SJSA1 (cell line): ENCODE results near the gene ZNF749. TPM values are rescaled to one million over a fixed set of nuclear protein-coding genes. Genes with fewer than 3 reads are reported as not detected.
"Not testable (repeated sequence)": the region's sequence is repeated elsewhere in the genome, so short reads cannot be mapped to it uniquely, and the experiment has no call there.

Experiments used
- DNase-seq, 2 experiments: peaks; one replicate each; pipeline ENCODE4 v3.0.0-alpha.2; 2015 to 2020; ENCODE audit warnings: low spot score in 2 of 2, low read depth in 1 of 2
- H3K27ac ChIP-seq: fragments of 250-450 bp; sonication (Bioruptor Pico); 2 replicates; pipeline ENCODE4 v1.5.1; 2020; ENCODE audit warnings: mild to moderate bottlenecking, moderate library complexity
- H3K27me3 ChIP-seq: fragments of 250-450 bp; sonication (Bioruptor Pico); replicated peaks from 2 replicates; pipeline ENCODE4 v1.5.1; 2020; ENCODE audit warnings: mild to moderate bottlenecking, moderate library complexity
- H3K36me3 ChIP-seq: fragments of 250-450 bp; sonication (Bioruptor Pico); 2 replicates; pipeline ENCODE4 v1.5.1; 2020; ENCODE audit warnings: mild to moderate bottlenecking
- H3K4me1 ChIP-seq: fragments of 250-450 bp; sonication (Bioruptor Pico); replicated peaks from 2 replicates; pipeline ENCODE4 v1.6.1; 2021; ENCODE audit warnings: mild to moderate bottlenecking
- H3K4me3 ChIP-seq: fragments of 250-450 bp; sonication (Bioruptor Pico); 2 replicates; pipeline ENCODE4 v1.5.1; 2020; ENCODE audit warnings: mild to moderate bottlenecking
- H3K9me3 ChIP-seq: fragments of 250-450 bp; sonication (Bioruptor Pico); replicated peaks from 2 replicates; pipeline ENCODE4 v1.5.1; 2020; ENCODE audit warnings: mild to moderate bottlenecking
- total RNA-seq: library from RNA; depleted of rRNA; stranded (reverse); fragments of >200 nt; shearing (Covaris generic); gene quantifications from 2 replicates; pipeline ENCODE4 v1.2.3, GENCODE V29; 2014

ZNF749 gene
- total RNA-seq, 1 experiment from 2014 or later, result 8.2 TPM

DNA sequence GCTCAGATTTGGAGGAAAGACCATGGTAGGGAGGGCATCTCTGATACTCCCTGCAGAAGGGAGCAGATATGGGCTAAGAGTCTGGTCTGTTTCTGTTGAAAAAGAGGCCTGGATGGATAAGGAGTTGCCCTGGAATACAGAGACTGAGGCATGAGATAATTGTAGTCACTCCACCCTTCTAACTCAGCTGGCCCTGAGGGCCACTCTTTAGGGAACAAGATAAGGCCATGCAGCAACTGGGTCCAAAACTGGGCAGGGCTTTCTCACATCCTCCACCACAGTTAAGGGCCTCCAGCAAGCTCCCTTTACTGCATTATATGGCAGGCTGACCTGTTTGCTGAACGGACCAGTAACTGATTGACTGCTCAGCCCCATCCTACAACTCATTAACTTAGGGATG is 1.3 kb downstream of the ZNF749 start:
- DNase-seq, result no peak
- peaks cover 5% of the 10 kb centered on the region for H3K9me3 ChIP-seq
- no peak overlapping the region for H3K4me3 ChIP-seq
- no peak overlapping the region for H3K27ac ChIP-seq
- H3K4me1 ChIP-seq, result peaks cover 8% of the 10 kb centered on the region; the same call in 1 of the 2 replicates
- peaks cover 25% of the 10 kb centered on the region for H3K36me3 ChIP-seq
- no peaks in the 10 kb centered on the region for H3K27me3 ChIP-seq

DNA sequence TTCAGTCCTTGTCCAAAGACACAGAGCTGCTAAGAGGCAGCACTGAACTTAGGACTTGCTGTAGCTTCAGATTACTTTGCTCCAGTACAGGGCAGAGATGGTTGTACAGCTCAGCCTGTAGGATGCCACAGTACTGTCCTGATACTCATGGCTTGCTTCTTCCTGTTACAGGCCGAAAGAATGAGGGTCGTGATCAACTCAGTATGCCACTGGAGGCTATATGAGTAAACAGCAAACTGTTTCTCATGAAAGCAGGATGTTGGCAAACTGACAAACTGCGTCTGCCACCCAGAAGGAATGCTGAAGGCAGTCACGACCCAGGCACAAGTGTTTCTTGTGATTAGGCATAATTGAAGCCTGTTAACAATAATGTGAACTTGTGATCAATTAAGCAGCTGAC is 2.8 kb downstream of the ZNF749 start:
- no peaks in the 10 kb centered on the region for H3K27me3 ChIP-seq
- no peak overlapping the region for H3K27ac ChIP-seq
- peaks cover 27% of the 10 kb centered on the region for H3K36me3 ChIP-seq
- H3K9me3 ChIP-seq, result peaks cover 15% of the 10 kb centered on the region
- peaks cover 8% of the 10 kb centered on the region; the same call in 1 of the 2 replicates for H3K4me1 ChIP-seq
- no peak for DNase-seq
- no peak overlapping the region for H3K4me3 ChIP-seq

DNA sequence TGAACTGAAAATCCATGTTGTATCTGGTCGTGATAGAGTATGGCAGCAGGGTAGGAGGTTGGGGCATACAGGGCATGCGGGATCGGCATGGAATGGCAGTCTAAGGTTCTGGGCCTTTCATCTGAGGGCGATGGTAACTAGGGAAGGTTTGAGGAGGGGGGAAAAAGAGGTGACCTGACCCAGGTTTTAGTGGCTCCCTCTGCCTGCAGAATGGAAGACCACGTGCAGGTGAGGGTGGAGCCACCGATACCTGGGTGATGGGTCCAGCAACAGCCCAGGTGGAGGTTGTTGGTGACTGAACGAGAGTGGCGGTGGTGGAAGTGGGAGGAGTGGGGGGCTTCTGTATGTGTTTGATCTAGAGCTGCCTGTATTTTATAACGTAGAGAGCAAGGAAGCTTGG is 3.8 kb downstream of the ZNF749 start:
- H3K27ac ChIP-seq, result no peak overlapping the region
- H3K27me3 ChIP-seq, result no peaks in the 10 kb centered on the region
- no peak overlapping the region for H3K4me3 ChIP-seq
- H3K9me3 ChIP-seq, result peaks cover 24% of the 10 kb centered on the region
- H3K4me1 ChIP-seq, result peaks cover 8% of the 10 kb centered on the region; the same call in 1 of the 2 replicates
- DNase-seq, result no peak
- H3K36me3 ChIP-seq, result peaks cover 37% of the 10 kb centered on the region

DNA sequence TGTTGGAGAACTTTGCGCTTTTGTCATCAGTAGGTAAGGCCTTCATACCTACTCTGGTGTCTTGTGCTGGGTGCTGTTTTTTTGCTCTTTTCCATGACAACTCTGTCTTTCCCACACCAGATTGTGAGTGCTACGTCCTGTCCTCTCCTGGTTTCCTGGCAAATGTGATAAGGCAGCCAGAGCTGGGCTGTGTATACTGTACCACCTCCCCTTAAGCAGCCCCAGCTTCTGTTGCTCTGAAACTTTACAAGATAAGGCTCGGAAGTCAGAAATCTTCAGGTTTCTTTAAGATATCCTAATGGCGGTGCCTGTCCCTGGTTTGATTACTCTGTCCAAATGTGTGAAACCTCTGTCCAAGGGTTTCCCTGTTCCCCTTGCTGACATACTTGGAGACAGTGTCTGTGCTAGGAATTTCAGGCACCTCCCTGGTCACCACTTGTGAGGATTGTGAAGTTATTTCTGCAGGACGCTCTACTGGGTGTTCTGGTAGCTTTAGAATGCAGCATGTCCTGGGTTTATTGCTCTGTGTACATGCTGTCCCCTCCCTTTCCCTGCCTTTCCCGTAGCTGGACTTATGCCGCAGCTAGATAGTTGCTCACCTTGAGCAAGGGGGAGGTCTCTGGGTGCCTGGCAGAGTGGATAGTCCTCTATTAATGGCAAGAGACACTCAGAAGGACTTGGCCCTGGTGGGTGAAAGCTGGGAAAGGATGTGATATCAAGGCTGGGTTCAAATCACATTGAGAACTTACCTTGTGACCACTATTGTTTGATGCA is 7.0 kb downstream of the ZNF749 start:
- H3K4me3 ChIP-seq, result no peak overlapping the region

DNA sequence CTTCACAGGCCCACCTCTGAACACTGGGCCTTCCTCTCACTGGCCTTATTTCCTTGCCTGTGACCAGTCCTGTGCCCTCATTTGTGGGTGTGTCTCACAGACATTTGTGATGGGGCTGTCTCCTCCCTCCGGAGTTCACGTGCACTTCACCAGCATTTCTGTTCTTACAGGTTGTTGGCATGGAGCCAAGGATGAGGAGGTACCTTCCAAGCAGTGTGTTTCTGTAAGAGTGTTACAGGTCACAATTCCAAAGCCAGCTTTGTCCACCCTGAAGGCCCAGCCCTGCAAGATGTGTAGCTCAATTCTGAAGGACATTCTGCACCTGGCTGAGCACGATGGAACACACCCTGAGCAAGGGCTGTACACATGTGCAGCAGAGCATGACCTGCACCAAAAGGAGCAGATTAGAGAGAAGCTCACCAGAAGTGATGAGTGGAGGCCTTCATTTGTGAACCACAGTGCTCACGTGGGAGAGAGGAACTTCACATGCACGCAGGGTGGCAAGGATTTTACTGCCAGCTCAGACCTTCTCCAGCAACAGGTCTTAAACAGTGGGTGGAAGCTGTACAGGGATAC is 8.1 kb downstream of the ZNF749 start:
- no peak for DNase-seq
- H3K4me3 ChIP-seq, result no peak overlapping the region
- no peak overlapping the region for H3K27ac ChIP-seq
- no peaks in the 10 kb centered on the region for H3K4me1 ChIP-seq
- H3K27me3 ChIP-seq, result no peaks in the 10 kb centered on the region
- H3K9me3 ChIP-seq, result peaks cover 36% of the 10 kb centered on the region
- H3K36me3 ChIP-seq, result peaks cover 50% of the 10 kb centered on the region

More for the DNA sequence above, 7.0 kb downstream of the ZNF749 start:
- H3K9me3 ChIP-seq, result peaks cover 36% of the 10 kb centered on the region
- H3K36me3 ChIP-seq, result peaks cover 57% of the 10 kb centered on the region
- no peaks in the 10 kb centered on the region for H3K4me1 ChIP-seq
- H3K27me3 ChIP-seq, result no peaks in the 10 kb centered on the region
- DNase-seq, result no peak
- no peak overlapping the region for H3K27ac ChIP-seq

DNA sequence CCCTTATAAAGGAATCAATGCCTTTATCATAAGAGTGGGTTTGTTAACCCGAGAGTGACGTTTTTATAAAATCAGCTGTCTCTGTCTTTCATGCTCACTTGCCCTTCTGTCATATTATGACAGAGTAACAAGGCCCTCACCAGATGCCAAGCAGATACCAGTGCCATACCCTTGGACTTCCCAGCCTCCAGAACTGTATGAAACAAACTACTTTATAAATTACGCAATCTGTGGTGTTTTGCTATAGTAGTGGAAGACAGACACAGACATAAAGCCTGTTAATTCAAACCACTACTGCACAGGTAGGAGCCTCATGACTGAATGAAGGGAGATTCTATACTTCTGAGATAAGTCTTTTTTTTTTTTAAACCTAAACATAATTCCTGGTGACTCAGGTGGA is 17.2 kb downstream of the ZNF749 start:
- DNase-seq, result no peak
- peaks cover 10% of the 10 kb centered on the region for H3K9me3 ChIP-seq

DNA sequence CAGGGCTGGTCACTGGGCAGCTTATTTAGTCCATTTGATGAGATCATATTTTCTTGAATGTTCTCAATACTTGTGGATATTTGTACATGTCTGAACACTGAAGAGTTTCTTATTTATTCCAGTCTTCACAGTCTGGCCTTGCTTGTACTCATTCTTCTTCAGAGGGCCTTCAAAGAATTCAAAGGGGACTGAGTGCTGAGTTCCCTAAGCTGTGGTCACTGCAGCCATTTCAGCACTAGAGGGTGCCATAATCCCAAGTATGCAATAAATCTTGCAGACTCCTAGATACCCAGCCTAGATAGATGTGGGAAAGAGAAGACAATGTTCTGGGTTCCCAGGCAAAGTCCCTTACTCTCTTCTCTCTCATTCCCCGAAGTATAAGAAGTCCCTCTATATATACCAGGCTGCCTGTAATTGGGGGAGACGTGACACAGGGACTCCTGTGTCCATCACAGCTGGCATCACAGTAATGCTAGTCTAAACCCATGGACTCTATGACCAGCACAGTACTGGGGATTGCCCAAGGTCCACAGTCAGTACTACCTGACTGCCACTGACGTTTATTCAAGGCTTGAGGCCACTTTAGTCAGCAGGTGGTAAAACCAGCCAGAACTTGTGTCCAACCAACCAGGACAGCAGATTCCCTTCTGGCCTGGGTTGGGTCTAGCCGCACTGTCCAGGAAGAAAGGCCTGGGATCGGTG is 30.7 kb downstream of the ZNF749 start:
- H3K4me3 ChIP-seq, result no peak overlapping the region
- peaks cover 20% of the 10 kb centered on the region for H3K9me3 ChIP-seq
- H3K36me3 ChIP-seq, result peaks cover 3% of the 10 kb centered on the region; the same call in 1 of the 2 replicates
- no peaks in the 10 kb centered on the region for H3K4me1 ChIP-seq
- no peak overlapping the region for H3K27ac ChIP-seq
- H3K27me3 ChIP-seq, result no peaks in the 10 kb centered on the region
- peak in 1 of 2 experiments; percentile 11 for DNase-seq

More for the DNA sequence above, 17.2 kb downstream of the ZNF749 start:
- H3K4me3 ChIP-seq, result no peak overlapping the region
- H3K27ac ChIP-seq, result no peak overlapping the region
- H3K36me3 ChIP-seq, result 0 out of 2 replicates have a peak, but pooled peaks cover 3% of the 10 kb centered on the region
- no peaks in the 10 kb centered on the region for H3K27me3 ChIP-seq
- H3K4me1 ChIP-seq, result no peaks in the 10 kb centered on the region

DNA sequence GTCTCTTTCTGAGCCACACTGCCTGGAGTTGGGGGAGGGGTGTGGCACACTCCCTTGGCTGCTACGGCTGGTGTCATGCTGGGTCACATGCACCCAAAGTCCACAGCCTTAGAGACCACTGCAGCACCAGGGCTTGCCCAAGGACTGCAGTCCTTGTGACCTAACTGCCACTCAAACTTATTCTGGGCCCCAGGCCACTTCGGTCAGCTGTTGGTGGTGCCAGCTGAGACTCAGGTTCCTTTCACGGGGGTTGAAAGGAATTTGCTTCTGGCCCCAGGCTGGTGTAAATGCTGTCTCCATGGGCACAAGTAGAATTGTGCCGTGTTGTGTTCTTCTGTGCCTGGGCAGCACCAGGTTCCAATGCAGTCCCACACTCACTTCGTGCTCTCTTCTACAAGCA is 31.4 kb downstream of the ZNF749 start:
- Histone ChIP-seq H3K36me3 (peaks cover 3% of the 10 kb centered on the region; the same call in 1 of the 2 replicates), H3K4me3 (no peak overlapping the region), H3K27ac (no peak overlapping the region), H3K27me3 (no peaks in the 10 kb centered on the region), H3K9me3 (peaks cover 20% of the 10 kb centered on the region), H3K4me1 (no peaks in the 10 kb centered on the region)
- no peak for DNase-seq

DNA sequence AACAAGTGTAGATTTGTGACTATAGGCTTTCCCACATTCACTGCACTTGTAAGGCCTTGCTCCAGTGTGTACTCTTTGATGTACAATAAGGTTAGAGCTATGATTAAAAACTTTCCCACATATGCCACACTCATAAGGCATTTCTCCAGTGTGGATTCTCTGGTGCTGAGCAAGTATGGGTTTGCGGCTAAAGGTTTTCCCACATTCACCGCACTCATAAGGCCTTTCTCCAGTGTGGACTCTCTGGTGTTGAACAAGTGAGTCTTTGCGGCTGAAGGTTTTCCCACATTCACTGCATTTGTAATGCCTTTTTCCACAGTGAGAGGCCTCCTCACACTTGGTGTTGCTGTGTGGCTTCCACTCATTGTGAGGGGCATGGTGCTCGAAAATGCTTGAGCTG is 38.5 kb downstream of the ZNF749 start:
- no peak for DNase-seq
- no peak overlapping the region for H3K4me3 ChIP-seq
- H3K4me1 ChIP-seq, result 0 out of 2 replicates have a peak, but pooled peaks cover 3% of the 10 kb centered on the region
- H3K27me3 ChIP-seq, result no peaks in the 10 kb centered on the region
- H3K36me3 ChIP-seq, result peaks cover 50% of the 10 kb centered on the region
- H3K27ac ChIP-seq, result no peak overlapping the region
- peaks cover 43% of the 10 kb centered on the region for H3K9me3 ChIP-seq

DNA sequence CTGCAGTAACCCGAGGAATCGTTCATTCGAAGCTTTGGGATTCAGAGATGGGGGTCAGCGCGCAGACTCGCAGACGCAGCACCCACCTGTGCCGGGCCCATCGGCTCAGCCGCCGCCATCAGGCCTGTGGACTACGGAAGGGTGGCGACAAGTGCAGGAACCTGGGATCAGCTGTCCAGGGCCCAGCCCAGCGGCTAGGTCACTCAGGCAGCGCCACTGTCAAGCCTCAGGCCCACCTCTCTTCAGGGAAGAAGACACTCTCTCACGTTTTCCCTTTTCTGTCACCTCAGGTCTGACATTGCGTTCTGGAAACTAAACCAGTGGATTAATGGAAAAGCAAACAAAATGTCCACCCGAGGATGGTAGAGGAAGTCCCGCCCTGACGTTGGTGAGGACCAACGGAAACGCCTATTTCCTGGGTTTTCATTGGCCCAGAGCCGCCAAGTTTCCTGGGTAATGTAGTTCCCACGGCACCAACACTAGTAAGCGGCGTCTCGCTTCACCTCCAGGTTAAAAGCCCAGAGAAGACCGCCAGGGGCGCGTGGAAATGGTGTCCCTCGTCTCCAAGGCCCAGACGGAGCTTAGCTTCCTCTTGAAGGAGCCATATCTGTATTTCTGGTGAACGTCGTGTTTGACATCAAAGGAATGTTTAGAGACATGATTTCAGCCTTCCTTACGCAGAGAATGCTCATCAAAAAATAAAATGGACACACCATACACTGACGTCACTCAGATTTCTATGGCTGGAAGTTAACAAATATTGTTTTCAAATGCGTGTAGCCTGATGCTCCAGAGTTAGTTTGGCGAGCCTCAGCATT is 42.3 kb downstream of the ZNF749 start, which contains the start of gene ZNF772:
TSS of gene ZNF772 (minus strand) at position 376 of the 818 bp plus-strand sequence. CDS start at position 119, 257 bp downstream.
- Histone ChIP-seq H3K36me3 (peaks cover 42% of the 10 kb centered on the region), H3K27me3 (no peaks in the 10 kb centered on the region), H3K4me1 (0 out of 2 replicates have a peak, but pooled peaks cover 3% of the 10 kb centered on the region), H3K4me3 (peak within 1 kb of the TSS; percentile 50), H3K9me3 (peaks cover 36% of the 10 kb centered on the region), H3K27ac (no peak within 1 kb of the TSS)
- peak; percentile 68 to 86 for DNase-seq

DNA sequence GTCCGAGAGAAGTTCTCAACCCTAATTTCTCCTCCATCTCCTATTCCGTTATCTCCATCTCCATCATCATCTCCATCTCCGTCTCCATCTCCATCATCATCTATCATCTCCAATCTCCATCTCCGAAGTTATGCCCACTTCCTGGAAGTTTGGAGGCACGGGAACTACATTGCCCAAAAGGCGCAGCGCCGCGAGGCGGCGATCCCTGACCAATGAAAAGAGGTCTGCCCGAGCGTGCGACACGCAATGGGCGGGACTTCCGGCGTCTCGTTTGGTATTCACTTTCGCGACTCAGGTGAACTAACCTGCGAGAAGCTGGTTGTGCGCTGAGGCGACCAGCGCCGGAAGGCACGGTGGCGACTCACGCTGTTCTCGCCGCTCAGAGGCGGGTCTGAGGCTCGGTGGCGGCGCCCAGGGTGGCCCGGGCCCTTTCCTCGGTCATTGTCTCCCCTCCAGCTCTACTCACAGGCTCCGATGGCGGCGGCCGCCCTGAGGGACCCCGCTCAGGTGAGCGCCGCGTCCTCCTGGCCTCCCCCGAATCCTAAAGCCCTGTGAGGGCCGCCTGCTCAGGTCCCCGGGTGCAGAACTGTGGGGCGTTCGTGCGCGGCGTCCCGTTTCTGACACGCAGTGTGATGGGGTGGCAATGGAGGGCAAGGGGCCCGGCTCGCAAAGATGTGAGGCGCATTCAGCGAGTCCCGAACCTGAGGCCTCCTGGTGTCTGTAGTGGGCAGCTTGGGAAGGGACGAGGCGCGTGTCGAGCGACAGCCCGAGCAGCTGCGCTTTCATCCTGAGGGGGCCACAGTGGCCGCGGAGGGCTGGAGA is 52.6 kb downstream of the ZNF749 start, which contains the start of gene ZNF419:
TSS of gene ZNF419 (plus strand) at position 274 of the 822 bp plus-strand sequence. CDS start at position 475, 201 bp downstream.
- H3K27me3 ChIP-seq, H3K9me3 ChIP-seq, H3K36me3 ChIP-seq, H3K4me1 ChIP-seq: not testable (repeated sequence)
- peak; percentile 70 to 86 for DNase-seq
- Histone ChIP-seq H3K27ac (peak within 1 kb of the TSS; percentile 5; the same call in 1 of the 2 replicates), H3K4me3 (peak within 1 kb of the TSS; percentile 85)

DNA sequence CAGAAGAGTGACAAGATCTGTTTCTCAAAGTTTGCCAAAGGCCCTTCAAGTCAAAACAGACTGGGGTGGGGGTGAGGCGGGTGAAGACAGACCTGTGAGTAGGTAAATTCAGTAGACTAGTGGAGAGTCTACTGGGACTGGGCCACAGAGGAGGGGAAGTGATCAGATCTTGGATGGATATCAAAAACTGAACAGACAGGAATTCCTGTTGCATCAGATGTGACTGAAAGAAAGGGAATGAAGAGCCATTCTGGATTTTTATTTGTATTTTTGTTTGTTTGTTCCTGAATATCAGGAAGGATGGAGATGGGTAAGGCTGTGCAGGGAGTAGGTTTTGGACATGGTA is 53.1 kb downstream of the ZNF749 start:
- not testable (repeated sequence) for H3K4me3 ChIP-seq, H3K9me3 ChIP-seq, DNase-seq, H3K27me3 ChIP-seq, H3K27ac ChIP-seq, H3K4me1 ChIP-seq
- peaks cover 11% of the 10 kb centered on the region for H3K36me3 ChIP-seq
